GM13976 (cell line): Measurements from ENCODE around the gene NOS1AP.

ENCODE experiments used
- DNase-seq: peaks from one replicate; pipeline ENCODE4 v3.0.0; 2012; ENCODE audit warnings: low spot score
- CTCF ChIP-seq: IDR thresholded peaks from 2 replicates; pipeline ENCODE4 v1.5.1; 2012; ENCODE audit warnings: borderline replicate concordance, mild to moderate bottlenecking; ENCODE audit not compliant: insufficient read depth; ENCODE audit errors: extremely low read depth, missing control alignments, control extremely low read depth
- in situ Hi-C: fragments of 300-500 bp; cut with MboI; formaldehyde crosslinking; loops from one replicate; pipeline ENCODE4 v1.12.0; 2022; ENCODE audit warnings: low sequenced_read_pairs, mixed read lengths, inconsistent platforms; ENCODE audit not compliant: unreplicated experiment

Gene NOS1AP

GRCh38 chr1:162381941-162382750 is 312.7 kb downstream of the NOS1AP start:
- DNase-seq = no peak
- TF ChIP-seq CTCF = no peak
- in situ Hi-C loops = no loop called here

- no peak for DNase-seq
- in situ Hi-C loops = no loop called here
- TF ChIP-seq CTCF = no peak
These were observed 313.6 kb downstream of the NOS1AP start for GRCh38 chr1:162383091-162383490.

GRCh38 chr1:162383516-162383915 is 314.0 kb downstream of the NOS1AP start:
- no peak for TF ChIP-seq CTCF
- DNase-seq = no peak
- in situ Hi-C loops = no loop called here

GRCh38 chr1:162384116-162384515 is 314.6 kb downstream of the NOS1AP start:
- DNase-seq = no peak
- in situ Hi-C loops = no loop called here
- no peak for TF ChIP-seq CTCF

GRCh38 chr1:162384601-162385279 is 315.2 kb downstream of the NOS1AP start:
- in situ Hi-C loops = no loop called here
- TF ChIP-seq CTCF = no peak
- DNase-seq = peak; percentile 7

GRCh38 chr1:162385280-162385623 is 315.8 kb downstream of the NOS1AP start:
- peak; percentile 16 for DNase-seq
- no peak for TF ChIP-seq CTCF
- in situ Hi-C loops = no loop called here
